Measurements from ENCODE around the gene KCTD20.
"Not testable (repeated sequence)": the region's sequence is repeated elsewhere in the genome, so short reads cannot be mapped to it uniquely, and the experiment has no call there.

Gene KCTD20

DNA sequence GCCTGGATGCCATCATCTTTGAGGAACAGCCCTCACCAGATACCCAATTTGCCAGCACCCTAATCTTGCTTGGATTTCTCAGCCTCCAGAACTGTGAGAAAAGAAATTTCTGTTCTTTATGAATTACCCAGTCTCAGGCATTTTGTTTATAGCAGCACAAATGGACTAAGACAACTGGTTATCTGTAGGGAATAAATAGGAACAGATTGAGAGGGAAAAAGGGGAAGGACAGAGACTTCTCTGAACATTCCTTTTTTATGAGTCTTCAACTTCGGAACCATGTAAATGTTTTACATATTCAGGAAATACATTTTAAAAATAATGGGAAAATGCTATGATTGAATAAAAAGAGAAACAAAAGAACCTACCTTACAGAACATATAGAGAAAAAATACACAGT lies 20.9 kb downstream of the KCTD20 start:
- TF ChIP-seq POLR2A (IDR thresholded peaks at IDR 0.05; ENCODE audit: low read depth, low read length), result no peak
- DNase-seq (ENCODE audit: insufficient read length, low spot score) (no peak), FAIRE-seq (no peak)

DNA sequence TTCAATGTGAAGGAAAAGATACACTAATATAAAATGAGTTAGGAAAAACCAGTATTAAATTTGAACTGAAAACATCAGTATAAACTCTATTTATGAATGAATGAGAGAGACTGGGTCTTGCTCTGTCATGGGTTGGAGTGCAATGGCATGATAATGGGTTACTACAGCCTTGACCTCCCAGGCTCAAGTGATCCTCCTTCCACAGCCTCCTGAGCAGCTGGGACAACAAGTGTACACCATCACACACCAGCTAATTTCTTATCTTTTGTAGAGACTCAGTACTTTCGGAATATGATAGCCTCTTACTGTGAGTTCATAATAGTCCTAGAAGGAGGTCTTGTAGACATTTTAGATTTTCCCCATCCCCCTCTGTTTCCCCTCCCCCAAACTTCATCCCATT lies 21.4 kb downstream of the KCTD20 start:
- FAIRE-seq (no peak), DNase-seq (ENCODE audit: insufficient read length, low spot score) (no peak)
- TF ChIP-seq POLR2A (IDR thresholded peaks at IDR 0.05; ENCODE audit: low read depth, low read length), result no peak

DNA sequence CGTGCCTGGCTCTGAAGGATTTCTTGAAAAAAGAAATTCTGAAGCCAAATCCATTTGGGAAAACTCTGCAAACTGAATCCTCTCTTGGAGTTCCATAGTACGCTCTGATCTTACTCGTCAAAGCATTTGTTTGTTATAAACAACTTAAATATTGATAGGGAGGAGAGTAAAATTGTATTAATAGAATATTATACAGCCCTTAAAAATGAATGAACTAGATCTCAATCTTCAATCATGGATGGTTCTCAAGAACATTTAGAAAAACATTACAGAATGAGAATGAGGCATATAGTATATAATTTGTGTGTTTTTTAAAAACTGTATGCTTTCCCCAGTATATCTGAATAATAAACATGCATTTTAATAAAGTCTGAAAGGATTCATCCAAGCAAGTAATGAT lies 24.8 kb downstream of the KCTD20 start:
- no peak for DNase-seq (ENCODE audit: insufficient read length, low spot score)
- no peak for TF ChIP-seq POLR2A (IDR thresholded peaks at IDR 0.05; ENCODE audit: low read depth, low read length)
- no peak for FAIRE-seq

DNA sequence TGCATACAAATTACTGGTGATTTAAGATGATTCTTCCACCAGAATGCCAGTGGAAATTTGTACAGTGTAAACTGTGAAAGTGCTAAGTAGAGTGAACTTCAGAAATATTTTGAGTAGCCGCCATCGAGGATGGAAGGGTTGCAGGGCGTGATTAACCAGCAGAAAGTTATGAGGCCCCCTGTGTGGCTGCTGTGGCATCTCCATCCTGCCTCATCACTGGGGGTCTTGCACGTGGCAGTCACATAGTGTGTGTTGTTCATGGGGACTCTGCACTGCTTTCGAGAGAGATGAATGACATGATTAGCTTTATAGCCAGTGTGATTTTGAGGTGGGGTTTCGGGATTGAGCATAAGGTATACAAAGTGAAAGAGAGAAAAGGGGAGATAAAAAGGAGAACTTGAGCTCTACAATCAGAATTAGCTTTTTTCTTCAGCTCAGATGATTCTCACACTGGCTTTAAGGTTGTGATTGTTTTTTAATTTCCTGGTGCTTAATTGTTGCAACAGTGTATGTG lies 26.4 kb downstream of the KCTD20 start:
- FAIRE-seq, result no peak
- no peak for DNase-seq (ENCODE audit: insufficient read length, low spot score)
- no peak for TF ChIP-seq POLR2A (IDR thresholded peaks at IDR 0.05; ENCODE audit: low read depth, low read length)

DNA sequence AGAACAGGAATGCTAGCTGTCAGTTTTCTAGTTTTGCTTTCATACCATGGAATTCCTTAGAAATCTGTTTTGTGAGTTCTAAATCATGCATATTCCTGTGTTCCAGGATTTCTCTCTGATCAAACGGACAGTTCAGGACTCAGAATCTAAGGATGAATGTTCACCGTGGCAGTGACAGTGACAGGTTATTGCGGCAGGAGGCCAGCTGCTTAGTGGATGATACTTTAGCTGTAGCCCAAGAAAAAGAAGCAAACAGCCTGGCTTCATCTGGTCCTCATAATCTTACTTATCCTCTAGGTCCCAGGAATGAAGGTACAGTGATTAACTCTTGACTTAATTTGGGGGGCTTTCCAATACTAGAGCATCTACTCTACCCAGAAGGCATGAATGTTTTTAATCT lies 27.1 kb downstream of the KCTD20 start:
- TF ChIP-seq POLR2A (IDR thresholded peaks at IDR 0.05; ENCODE audit: low read depth, low read length), result no peak
- FAIRE-seq, result no peak
- DNase-seq (ENCODE audit: insufficient read length, low spot score), result no peak

DNA sequence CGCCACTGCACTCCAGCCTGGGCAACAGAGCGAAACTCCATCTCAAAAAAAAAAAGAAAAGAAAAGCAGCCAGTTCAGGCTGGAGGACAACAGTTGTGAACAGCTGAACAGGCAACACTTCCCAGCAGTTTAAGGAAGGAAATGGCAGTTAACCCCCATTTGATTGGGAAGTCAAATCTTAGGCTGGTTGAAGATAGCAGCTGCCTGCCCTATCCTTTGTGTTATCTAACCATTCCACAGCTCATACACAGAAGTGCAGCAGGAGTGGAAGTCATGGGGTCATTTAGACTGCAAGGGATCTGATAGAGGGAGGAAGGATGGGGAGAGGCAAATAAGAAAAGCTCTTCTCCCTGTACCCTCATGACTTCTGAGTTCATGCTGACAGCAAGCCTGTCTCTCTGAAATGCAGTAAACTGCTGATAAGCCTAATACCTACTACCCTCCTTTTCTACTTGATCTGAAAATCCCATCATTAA lies 35.3 kb downstream of the KCTD20 start:
- FAIRE-seq, result no peak
- no peak for DNase-seq (ENCODE audit: insufficient read length, low spot score)
- no peak for TF ChIP-seq POLR2A (IDR thresholded peaks at IDR 0.05; ENCODE audit: low read depth, low read length)

DNA sequence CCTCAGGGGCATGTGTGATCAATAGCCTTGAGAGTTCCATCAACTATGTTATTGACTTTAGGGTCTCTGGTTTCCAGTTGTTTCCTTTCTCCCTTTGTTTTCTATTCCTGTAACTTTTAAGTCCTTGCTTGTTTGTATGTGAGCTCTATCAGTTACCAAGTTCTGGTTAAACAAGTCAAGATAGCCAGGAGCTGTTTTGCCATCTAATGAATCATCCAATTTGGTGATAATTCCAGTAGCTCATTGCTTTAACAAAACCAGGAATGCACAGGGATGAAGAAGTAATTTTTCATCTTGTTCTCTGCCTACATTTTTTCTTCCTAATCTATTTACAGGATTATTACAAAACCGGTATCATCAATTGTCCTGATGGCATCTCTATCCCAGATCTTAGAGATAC lies 36.5 kb downstream of the KCTD20 start:
- no peak for FAIRE-seq
- TF ChIP-seq POLR2A (IDR thresholded peaks at IDR 0.05; ENCODE audit: low read depth, low read length), result no peak
- no peak for DNase-seq (ENCODE audit: insufficient read length, low spot score)

DNA sequence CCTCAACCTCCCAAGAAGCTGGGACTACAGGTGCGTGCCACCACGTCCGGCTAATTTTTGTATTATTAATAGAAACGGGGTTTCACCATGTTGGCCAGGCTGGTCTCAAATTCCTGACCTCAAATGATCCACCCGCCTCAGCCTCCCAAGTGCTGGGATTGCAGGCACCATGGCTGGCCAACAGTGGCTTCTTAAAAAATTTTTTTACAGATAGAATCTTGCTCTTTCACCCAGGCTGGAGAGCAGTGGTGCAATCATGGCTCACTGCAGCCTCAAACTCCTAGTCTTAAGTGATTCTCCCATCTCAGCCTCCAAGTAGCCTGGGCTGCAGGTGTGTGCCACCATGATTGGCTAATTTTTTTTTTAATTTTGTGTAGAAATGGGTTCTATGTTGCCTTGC lies 40.5 kb downstream of the KCTD20 start:
- not testable (repeated sequence) for DNase-seq (ENCODE audit: insufficient read length, low spot score)

DNA sequence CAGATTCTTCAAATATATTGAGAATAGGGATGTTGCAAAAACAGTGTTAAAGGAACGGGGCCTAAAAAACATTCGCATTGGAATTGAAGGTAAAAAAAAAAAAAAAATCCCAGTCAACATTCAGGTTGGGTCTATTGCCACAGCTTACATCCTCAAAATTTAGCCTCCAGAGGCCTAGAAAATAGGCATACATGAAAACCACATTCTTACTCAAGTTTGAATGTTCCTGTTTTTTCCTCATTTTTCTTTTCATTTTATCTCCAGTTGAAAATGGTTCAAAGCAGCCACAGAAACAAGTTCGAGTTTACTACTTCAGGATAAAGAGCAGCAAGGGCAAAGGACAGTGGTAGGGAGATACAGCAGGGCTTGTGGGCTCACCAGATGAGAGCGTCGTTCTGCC lies 41.9 kb downstream of the KCTD20 start:
- DNase-seq (ENCODE audit: insufficient read length, low spot score), result no peak
- TF ChIP-seq POLR2A (IDR thresholded peaks at IDR 0.05; ENCODE audit: low read depth, low read length), result no peak
- no peak for FAIRE-seq

More for the DNA sequence above, 40.5 kb downstream of the KCTD20 start:
- not testable (repeated sequence) for FAIRE-seq

DNA sequence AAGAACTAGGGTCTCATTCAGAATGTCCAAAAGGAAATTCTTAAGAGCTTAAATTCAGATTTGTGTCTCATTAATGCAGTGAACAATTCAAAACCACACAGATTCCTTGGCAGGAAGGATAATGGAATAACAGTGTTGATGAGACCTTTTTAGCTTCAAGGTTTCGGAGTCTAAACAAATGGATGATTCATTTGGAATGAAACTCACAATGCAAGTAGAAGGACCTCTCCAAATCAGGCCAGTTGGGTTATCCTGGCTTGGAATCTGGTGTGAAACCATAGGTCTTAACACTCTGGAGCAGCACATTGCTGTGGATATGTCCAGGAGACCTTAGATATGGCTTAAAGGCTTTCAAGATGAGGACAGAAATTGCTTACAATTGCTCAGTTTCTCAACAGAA lies 44.9 kb downstream of the KCTD20 start:
- TF ChIP-seq POLR2A (IDR thresholded peaks at IDR 0.05; ENCODE audit: low read depth, low read length), result no peak
- DNase-seq (ENCODE audit: insufficient read length, low spot score) (no peak), FAIRE-seq (no peak)

DNA sequence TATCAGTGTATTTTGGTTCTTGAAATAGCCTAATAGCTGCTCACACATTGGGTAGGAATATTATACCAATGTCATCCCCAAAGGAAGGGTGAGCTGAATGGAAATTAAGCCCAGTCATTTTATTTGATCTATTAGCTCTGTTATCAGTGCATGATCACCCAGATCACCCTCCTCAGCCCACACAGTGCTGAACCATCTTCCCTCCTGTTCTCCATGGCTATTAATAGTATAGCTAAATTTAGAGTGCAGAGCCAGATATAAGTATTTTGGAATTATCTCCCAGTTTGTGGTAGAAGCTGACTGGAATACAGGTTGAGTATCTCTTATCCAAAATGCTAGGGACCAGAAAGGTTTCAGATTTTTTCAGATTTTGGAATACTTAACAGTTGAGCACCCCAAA lies 45.4 kb downstream of the KCTD20 start:
- no peak for FAIRE-seq
- no peak for DNase-seq (ENCODE audit: insufficient read length, low spot score)
- TF ChIP-seq POLR2A (IDR thresholded peaks at IDR 0.05; ENCODE audit: low read depth, low read length), result no peak

DNA sequence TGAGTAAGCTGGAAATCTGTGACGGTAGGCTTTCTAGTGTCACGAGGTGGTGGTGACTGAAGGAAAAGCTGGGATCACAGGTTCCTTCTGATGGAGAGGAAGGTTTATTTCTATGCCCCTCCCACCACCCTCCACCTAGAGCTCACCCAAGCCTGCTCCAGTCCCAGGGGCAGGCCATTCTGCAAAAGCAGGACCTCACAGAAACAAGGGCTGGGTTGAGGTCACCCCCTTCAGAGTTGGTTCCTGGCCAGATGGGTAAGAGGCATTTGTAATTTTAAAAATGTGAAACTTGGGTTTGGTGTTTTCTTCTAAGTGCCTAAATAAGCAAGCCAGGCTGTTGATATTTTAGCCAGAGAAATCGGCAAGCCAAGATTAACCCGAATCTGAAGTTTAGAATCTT lies 46.6 kb downstream of the KCTD20 start:
- TF ChIP-seq POLR2A (IDR thresholded peaks at IDR 0.05; ENCODE audit: low read depth, low read length), result no peak
- FAIRE-seq (no peak), DNase-seq (ENCODE audit: insufficient read length, low spot score) (no peak)

DNA sequence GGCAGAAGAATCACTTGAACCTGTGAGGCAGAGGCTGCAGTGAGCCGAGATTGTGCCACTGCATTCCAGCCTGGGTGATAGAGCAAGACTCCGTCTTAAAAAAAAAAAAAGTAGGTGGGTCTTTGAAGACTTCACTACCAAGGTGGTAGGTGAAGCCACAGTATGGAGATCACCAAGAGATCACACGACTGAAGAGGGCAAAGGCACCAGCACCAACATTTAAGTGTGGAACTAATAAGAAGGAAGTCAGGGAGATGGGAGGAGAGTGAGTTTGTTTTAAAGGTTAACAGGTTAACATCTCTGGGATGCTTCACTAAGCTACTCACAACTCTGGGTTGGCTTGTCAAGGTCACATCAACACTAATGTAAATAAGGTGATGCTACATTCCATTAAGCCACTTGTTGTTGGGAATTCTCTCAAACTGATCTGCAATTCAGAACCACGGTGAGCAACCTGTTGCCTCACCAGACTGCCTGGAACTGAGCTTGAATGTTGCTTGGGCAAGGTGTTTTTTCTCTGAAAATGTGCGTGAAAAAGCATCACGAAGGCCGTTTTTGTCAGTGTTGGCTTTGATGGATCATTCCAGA lies 48.7 kb downstream of the KCTD20 start:
- no peak for TF ChIP-seq POLR2A (IDR thresholded peaks at IDR 0.05; ENCODE audit: low read depth, low read length)

DNA sequence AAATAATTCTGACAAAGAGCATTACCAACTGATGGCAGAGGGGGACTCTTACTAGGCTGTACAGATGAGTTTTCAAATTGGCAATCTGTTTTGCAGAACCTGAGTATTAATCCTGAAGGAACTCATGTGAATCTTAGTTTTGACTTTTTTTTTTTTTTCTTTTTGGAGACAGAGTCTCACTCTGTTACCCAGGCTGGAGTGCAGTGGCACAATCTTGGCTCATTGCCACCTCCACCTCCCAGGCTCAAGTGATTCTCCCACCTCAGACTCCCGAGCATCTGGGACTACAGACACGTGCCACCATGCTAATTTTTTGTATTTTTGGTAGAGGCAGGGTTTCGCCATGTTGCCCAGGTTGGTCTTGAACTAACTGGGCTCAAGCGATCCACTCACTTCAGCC lies 49.3 kb downstream of the KCTD20 start:
- FAIRE-seq (no peak), DNase-seq (ENCODE audit: insufficient read length, low spot score) (no peak)
- TF ChIP-seq POLR2A (IDR thresholded peaks at IDR 0.05; ENCODE audit: low read depth, low read length), result no peak

More for the DNA sequence above, 48.7 kb downstream of the KCTD20 start:
- no peak for FAIRE-seq
- no peak for DNase-seq (ENCODE audit: insufficient read length, low spot score)

DNA sequence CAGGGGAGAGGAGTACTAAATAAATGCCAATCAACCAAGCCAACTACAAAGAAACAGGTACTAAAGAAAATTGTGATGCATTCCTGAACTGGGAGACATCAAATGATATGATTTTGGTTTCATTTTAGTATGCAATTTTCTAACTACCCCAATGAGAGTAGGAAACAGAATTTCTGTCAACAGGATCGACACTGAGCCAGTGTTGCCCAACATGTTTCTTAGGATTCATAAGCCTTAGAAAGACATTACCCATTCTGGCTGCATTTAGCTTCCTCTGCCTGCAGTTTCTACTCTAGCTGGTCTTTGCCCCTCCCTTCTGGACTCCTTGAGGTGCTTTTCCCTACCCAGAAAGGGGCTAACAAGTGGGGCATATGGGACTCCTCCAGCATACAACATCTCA lies 49.8 kb downstream of the KCTD20 start:
- FAIRE-seq (no peak), DNase-seq (ENCODE audit: insufficient read length, low spot score) (no peak)
- no peak for TF ChIP-seq POLR2A (IDR thresholded peaks at IDR 0.05; ENCODE audit: low read depth, low read length)

DNA sequence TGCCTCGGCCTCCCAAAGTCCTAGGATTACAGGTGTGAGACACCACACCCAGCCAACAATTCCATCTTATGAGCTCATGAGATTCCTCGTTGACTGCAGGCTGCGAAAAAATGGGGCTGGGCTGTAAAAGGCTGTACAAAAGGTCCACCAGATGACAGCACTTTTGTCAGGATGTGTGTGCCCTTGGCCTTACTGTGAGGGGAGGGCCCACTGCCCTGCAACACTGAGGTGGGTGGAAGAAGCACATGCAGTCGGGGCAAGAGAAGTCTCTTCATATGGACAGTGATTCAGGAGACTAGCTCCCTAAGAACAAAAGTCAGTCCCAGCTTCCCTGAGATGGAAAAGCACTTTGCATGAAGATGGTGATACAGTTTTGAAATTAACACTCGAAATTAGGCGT lies 50.5 kb downstream of the KCTD20 start:
- TF ChIP-seq POLR2A (IDR thresholded peaks at IDR 0.05; ENCODE audit: low read depth, low read length), result no peak
- FAIRE-seq, result no peak
- no peak for DNase-seq (ENCODE audit: insufficient read length, low spot score)

Measured in H54 (cell line).